ENCODE measurements around the gene EGFR.

GRCh38 chr7:55095672-55096071 is 76.9 kb downstream of the EGFR start:
- TF ChIP-seq, protein P1, sequence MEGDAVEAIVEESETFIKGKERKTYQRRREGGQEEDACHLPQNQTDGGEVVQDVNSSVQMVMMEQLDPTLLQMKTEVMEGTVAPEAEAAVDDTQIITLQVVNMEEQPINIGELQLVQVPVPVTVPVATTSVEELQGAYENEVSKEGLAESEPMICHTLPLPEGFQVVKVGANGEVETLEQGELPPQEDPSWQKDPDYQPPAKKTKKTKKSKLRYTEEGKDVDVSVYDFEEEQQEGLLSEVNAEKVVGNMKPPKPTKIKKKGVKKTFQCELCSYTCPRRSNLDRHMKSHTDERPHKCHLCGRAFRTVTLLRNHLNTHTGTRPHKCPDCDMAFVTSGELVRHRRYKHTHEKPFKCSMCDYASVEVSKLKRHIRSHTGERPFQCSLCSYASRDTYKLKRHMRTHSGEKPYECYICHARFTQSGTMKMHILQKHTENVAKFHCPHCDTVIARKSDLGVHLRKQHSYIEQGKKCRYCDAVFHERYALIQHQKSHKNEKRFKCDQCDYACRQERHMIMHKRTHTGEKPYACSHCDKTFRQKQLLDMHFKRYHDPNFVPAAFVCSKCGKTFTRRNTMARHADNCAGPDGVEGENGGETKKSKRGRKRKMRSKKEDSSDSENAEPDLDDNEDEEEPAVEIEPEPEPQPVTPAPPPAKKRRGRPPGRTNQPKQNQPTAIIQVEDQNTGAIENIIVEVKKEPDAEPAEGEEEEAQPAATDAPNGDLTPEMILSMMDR (IDR thresholded peaks at IDR 0.05): no peak
- no peak for TF ChIP-seq POLR2A (IDR thresholded peaks at IDR 0.05)
- no peak for TF ChIP-seq POLR2AphosphoS5 (IDR thresholded peaks at IDR 0.05)

Measured in sigmoid colon (tissue), 4 donors.